ENCODE data around the gene RNF8.

GRCh38 chr6:37321101-37321500 is 32.7 kb upstream of the RNF8 start:
- no peak for TF ChIP-seq EZH2phosphoT487 (IDR thresholded peaks at IDR 0.05; ENCODE audit: low read length)
- TF ChIP-seq EZH2 (optimal IDR thresholded peaks at IDR 0.05; ENCODE audit: low read depth, low read length) = no peak
